Gastroesophageal sphincter (tissue), 3 donors: ENCODE data around the gene VCAM1.

Experiments used
- EP300 ChIP-seq: sonication (generic); formaldehyde crosslinking; IDR thresholded peaks from one replicate; pipeline ENCODE4 v1.6.1; 2017; ENCODE audit warnings: antibody characterized with exemption, mild to moderate bottlenecking
- TF ChIP-seq, protein P1 (sequence below), 4 experiments: fragments of 200-600 bp in 2 of 4; fragments of 450-650 bp in 2 of 4; sonication (generic) in 1 of 4; IDR thresholded peaks; one replicate each; pipeline ENCODE4 v1.5.1; 2017 to 2019; ENCODE audit warnings: antibody characterized with exemption in 4 of 4, mild to moderate bottlenecking in 2 of 4, moderate library complexity in 2 of 4

- TF ChIP-seq, protein P1, sequence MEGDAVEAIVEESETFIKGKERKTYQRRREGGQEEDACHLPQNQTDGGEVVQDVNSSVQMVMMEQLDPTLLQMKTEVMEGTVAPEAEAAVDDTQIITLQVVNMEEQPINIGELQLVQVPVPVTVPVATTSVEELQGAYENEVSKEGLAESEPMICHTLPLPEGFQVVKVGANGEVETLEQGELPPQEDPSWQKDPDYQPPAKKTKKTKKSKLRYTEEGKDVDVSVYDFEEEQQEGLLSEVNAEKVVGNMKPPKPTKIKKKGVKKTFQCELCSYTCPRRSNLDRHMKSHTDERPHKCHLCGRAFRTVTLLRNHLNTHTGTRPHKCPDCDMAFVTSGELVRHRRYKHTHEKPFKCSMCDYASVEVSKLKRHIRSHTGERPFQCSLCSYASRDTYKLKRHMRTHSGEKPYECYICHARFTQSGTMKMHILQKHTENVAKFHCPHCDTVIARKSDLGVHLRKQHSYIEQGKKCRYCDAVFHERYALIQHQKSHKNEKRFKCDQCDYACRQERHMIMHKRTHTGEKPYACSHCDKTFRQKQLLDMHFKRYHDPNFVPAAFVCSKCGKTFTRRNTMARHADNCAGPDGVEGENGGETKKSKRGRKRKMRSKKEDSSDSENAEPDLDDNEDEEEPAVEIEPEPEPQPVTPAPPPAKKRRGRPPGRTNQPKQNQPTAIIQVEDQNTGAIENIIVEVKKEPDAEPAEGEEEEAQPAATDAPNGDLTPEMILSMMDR (IDR thresholded peaks at IDR 0.05): no peak
- TF ChIP-seq EP300: no peak
These were observed 10.6 kb downstream of the VCAM1 start for GRCh38 chr1:100730130-100730529.
